8988T (cell line): ENCODE results near the gene MCRS1.
"Not testable (repeated sequence)": the region's sequence is repeated elsewhere in the genome, so short reads cannot be mapped to it uniquely, and the experiment has no call there.

Source experiments
- DNase-seq: peaks from one replicate; pipeline ENCODE4 v3.0.0; 2011

Gene MCRS1

DNA sequence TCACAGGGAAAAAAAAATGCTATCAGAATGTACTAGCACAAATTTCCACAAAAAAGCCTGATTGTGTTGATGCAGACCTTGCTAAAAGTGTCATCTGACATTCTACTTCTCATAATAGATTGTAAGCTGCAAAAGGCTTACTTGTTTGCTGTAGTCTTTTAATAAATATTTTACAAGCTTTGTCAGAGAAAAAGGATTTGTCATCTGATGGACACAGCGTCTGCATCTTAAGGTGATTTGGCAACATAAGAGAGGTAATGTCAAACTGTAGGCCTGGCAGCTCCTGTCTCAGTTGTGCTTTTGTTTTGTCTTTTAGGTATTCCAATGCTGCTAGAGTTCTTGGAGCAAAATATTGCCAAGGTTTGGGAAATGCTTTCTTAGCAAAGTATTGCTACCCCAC, 55.4 kb downstream of the MCRS1 start:
- no peak for DNase-seq

DNA sequence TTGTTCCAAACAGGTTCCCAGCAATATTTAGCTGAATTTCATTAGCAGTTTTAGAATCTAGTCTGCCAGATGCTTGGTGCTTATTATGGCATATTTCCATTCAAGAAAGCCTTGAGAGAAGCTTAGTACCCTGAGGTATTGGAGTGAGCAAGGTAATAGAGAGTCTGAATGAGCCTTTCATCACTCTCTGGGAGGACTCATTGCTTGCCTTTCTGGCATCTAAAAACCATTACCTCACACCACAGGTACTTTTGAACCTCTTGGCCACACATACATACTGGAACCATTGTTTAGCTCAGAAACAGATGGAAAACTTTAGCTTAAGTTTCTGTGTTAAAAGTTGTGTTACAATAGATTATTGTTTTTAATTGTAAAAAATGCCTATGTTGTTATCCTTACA, 56.5 kb downstream of the MCRS1 start:
- no peak for DNase-seq

GRCh38 chr12:49509681-49510080, 58.3 kb downstream of the MCRS1 start:
- not testable (repeated sequence) for DNase-seq
